GM21786 (cell line): ENCODE measurements around the gene GH2.
"Not testable (repeated sequence)": the region's sequence is repeated elsewhere in the genome, so short reads cannot be mapped to it uniquely, and the experiment has no call there.

ENCODE experiments used
- ATAC-seq: cut with Tn5 transposase; IDR thresholded peaks from one replicate; pipeline ENCODE4 v1.9.1; 2021; ENCODE audit not compliant: unreplicated experiment

The GH2 gene

DNA sequence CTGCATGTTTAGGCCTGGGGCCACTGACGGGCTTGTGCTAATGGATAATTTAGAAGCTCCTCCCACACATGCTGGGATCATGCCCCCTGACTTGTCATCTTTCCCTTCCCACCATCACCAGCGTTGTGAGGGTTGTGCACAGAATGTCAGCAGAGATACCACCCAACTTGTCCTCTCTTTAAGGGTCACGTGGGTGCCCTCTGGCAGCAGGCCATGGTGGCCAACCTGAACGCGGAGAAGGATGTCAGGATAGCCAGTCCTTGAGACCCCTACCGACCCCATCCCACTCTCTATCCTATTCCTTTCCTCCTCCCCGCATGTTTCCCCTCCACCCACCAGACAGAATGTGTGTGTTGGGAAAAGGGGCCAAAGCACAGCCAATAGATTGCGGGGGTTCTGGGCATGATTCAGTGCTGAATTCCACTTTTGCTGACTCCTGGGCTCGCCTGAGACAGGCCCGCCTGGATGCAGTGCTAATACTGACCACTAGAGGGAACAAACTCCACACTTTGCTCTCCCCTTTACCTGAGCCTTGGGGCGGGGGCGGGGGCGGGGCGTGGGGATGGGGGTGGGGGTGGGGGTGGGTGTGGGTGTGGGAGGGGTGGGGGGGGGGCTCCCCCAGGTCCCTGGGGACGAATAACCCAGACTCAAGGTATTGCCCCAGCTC, at the start of gene GH2:
Gene GH2, minus strand, starts transcription at position 10 of the 667 bp plus-strand sequence. CDS start 143 bp downstream, outside the sequence.
- no peak for ATAC-seq

- ATAC-seq = peak; percentile 31
These were observed 49.3 kb upstream of the GH2 start for GRCh38 chr17:63930951-63931575.

GRCh38 chr17:63929860-63930766, 48.4 kb upstream of the GH2 start:
- no peak for ATAC-seq

- ATAC-seq = no peak
These were observed 47.4 kb upstream of the GH2 start for GRCh38 chr17:63928966-63929695.

GRCh38 chr17:63928172-63928666, 46.5 kb upstream of the GH2 start:
- ATAC-seq = no peak

DNA sequence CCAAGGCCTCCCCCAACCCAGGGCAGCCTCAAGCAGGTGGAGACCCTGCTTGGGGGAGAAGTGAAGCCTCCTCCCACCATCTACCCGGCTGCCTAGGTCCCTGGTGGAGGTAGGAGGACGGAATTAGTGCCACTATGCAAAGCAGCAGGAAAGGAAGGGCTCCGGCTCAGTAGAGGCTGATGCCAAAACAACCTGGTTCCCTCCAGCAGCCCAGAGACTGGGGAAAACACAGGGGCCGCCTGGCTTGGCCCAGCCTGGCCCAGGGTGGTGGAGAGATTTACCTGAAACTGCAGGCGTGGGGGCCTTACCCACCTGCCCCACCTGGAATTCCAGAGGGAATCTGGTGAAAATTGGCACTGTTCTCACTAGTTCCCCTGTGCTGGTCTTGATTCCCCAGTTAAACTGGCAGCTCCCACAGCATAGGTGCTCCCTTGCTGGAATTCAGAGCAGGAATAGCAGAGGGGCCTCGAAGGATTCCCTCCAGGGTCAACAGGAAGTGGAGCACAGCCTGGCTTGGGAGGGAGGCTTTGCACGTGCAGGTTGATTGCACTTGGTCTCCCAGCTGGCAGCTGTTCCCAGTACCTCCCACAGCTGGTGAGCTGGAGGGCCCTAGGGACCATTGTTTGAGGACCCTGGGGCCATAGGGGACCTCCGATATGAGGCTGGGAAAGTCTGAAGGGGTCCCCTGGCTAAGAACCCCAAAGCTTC, 45.9 kb upstream of the GH2 start:
- peak; percentile 29 for ATAC-seq

- ATAC-seq = no peak
These were observed 44.4 kb upstream of the GH2 start for GRCh38 chr17:63926164-63926563.

DNA sequence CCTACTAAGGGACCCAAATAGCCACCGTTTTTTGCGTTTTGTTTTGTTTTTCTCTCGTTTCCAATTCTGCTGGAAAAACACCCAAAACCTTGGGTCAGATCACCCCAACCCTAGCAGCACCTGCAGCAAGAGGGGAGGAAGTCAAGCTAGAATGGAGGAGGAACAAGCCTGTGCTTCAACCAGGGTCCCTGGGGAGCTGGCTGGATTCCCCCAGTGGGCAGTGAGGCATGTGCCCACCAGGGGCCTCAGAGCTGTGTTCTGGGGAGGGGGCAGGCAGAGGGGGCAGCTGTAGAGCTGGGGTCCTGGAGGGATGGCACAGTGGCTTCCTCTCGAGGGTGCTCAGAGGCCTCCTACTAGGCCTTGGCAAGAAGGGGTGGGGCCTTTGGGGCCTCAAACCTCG, 43.9 kb upstream of the GH2 start:
- no peak for ATAC-seq

GRCh38 chr17:63922402-63922801, 40.7 kb upstream of the GH2 start:
- peak; percentile 44 for ATAC-seq

- ATAC-seq = not testable (repeated sequence)
These were observed 39.0 kb upstream of the GH2 start for GRCh38 chr17:63920779-63921178.

- not testable (repeated sequence) for ATAC-seq
These were observed 38.3 kb upstream of the GH2 start for GRCh38 chr17:63920050-63920449.

DNA sequence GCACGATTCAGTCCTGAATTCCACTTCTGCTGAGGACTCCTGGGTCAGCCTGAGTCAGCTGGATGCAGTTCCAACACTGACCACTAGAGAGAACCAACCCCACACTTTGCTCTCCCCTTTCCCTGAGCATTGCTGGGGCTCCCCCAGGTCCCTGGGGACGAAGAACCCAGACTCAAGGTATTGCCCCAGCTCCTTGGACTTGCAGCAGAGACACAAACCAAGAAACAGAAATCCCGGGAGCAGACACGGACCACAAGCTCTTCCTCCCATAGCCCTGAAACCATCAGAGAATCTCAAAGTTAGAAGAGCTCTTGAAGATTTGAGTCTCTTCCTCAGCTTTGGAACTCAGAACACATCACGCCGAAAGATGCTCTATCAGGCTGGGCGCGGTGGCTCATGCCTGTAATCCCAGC, 37.6 kb upstream of the GH2 start:
- peak; percentile 52 for ATAC-seq

GRCh38 chr17:63918789-63919305, 37.1 kb upstream of the GH2 start, which contains the start of gene GH1:
GH1 (minus strand) TSS chr17:63918839; CDS start chr17:63918776, 63 bp downstream.
- ATAC-seq = not testable (repeated sequence)

- ATAC-seq = no peak
These were observed 36.6 kb upstream of the GH2 start for GRCh38 chr17:63918305-63918704.

DNA sequence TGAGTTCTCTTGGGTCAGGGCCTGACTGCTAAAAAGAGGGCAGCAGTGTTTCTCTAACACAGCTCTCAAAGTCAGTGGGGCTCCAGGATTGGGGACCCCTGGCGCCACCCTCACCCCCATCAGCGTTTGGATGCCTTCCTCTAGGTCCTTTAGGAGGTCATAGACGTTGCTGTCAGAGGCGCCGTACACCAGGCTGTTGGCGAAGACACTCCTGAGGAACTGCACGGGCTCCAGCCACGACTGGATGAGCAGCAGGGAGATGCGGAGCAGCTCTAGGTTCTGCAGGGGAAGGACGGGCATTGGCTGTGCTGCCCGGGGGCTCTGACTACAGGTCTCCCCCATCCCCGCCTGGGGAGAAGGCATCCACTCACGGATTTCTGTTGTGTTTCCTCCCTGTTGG, 35.9 kb upstream of the GH2 start:
- no peak for ATAC-seq

DNA sequence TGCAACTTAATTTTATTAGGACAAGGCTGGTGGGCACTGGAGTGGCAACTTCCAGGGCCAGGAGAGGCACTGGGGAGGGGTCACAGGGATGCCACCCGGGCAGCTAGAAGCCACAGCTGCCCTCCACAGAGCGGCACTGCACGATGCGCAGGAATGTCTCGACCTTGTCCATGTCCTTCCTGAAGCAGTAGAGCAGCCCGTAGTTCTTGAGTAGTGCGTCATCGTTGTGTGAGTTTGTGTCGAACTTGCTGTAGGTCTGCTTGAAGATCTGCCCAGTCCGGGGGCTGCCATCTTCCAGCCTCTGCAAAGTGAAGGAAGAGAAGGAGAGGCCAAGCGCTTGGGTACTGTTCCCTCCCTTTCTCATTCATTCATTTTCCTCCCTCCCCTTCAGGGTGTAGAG, 35.5 kb upstream of the GH2 start:
- ATAC-seq = not testable (repeated sequence)

GRCh38 chr17:63916566-63917185, 34.9 kb upstream of the GH2 start:
- no peak for ATAC-seq

DNA sequence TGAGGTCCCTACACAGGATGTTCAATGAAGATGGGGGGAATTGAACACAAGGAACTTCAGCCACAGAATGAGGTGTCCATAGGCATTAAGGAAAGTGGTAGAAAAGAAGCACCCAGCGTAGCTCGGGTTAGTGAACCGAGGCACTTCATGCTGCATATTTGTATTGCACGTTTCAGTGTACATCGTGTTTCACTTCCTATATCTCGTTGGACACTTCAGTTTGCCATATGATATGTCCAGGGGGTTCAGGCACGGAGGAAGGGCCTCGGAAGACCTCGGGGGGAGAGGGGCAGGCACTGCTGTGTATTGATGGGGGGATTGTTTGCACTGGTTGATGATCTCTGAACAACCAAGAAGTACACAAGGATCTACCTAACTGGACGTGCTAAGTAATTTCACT, 34.0 kb upstream of the GH2 start:
- ATAC-seq = peak; percentile 57

DNA sequence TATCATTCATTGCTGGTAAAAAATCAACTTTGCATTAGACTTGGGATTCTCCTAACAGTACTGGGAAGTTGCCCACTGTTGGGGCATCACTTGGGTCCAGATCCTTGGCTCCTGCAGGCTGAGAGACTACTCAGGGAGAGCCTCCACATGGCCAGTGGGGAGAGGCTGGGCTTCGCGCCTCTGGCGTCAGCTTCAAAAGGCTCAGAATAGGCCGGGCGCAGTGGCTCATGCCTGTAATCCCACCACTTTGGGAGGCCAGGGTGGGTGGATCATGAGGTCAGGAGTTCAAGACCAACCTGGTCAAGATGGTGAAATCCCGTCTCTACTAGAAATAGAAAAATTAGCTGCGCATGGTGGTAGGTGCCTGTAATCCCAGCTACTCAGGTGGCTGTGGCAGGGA, 32.7 kb upstream of the GH2 start:
- no peak for ATAC-seq
